Duodenal mucosa (tissue), 2 donors: ENCODE measurements around the gene NNMT.
"Not testable (repeated sequence)": the region's sequence is repeated elsewhere in the genome, so short reads cannot be mapped to it uniquely, and the experiment has no call there.

Experiments used
- H3K27ac ChIP-seq: one replicate; pipeline ENCODE4 v1.7.0; 2013; ENCODE audit warnings: low read depth, low read length
- H3K27me3 ChIP-seq, 2 donors: one replicate each; pipeline ENCODE4 v1.7.0; 2013; ENCODE audit warnings: low read length in 2 of 2, control low read depth in 1 of 2; ENCODE audit not compliant: insufficient read depth in 2 of 2, control insufficient read depth in 1 of 2
- H3K36me3 ChIP-seq, 2 donors: one replicate each; pipeline ENCODE4 v1.7.0; 2013; ENCODE audit warnings: low read length in 2 of 2, control low read depth in 1 of 2; ENCODE audit not compliant: insufficient read depth in 2 of 2, control insufficient read depth in 1 of 2
- H3K4me1 ChIP-seq, 2 donors: one replicate each; pipeline ENCODE4 v1.7.0; 2013; ENCODE audit warnings: low read length in 2 of 2, control low read depth in 1 of 2; ENCODE audit not compliant: insufficient read depth in 2 of 2, control insufficient read depth in 1 of 2
- H3K4me3 ChIP-seq, 2 donors: one replicate each; pipeline ENCODE4 v1.7.0; 2013; ENCODE audit warnings: low read length in 2 of 2, low read depth in 1 of 2
- H3K9ac ChIP-seq, 2 donors: one replicate each; pipeline ENCODE4 v1.7.0; 2013; ENCODE audit warnings: low read length in 2 of 2, low read depth in 1 of 2
- H3K9me3 ChIP-seq, 2 donors: one replicate each; pipeline ENCODE4 v1.7.0; 2013; ENCODE audit warnings: low read length in 2 of 2, control low read depth in 1 of 2; ENCODE audit not compliant: control insufficient read depth in 1 of 2

Gene NNMT

DNA sequence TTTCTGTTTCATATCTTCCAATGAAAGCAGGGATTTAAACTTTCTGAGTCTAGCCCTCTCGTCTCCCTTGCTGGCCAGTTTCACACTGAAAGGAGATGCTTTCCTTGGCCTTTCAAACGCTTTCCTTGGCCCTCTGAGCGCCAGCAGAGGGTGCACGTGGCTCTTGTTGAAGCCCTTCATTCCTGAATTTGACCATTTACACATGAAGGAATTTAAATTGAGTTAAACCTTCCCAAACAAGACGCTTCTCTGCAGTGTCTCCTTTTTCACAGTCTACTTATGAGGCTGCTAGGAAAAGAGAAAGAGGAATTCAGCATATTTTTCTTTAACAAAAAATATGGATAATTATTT, 21.6 kb downstream of the NNMT start:
- H3K4me3 ChIP-seq: no peak overlapping the region
- no peak overlapping the region for H3K9ac ChIP-seq
- no peaks in the 10 kb centered on the region for H3K27me3 ChIP-seq
- H3K36me3 ChIP-seq: peaks cover 0 to 2% of the 10 kb centered on the region in 2 donors
- H3K27ac ChIP-seq: no peak overlapping the region
- no peaks in the 10 kb centered on the region for H3K9me3 ChIP-seq
- no peaks in the 10 kb centered on the region for H3K4me1 ChIP-seq

- no peak overlapping the region for H3K27ac ChIP-seq
- no peak overlapping the region for H3K9ac ChIP-seq
- no peak overlapping the region for H3K4me3 ChIP-seq
- peaks cover 0 to 2% of the 10 kb centered on the region in 2 donors for H3K36me3 ChIP-seq
- H3K9me3 ChIP-seq: no peaks in the 10 kb centered on the region
- no peaks in the 10 kb centered on the region for H3K27me3 ChIP-seq
- H3K4me1 ChIP-seq: no peaks in the 10 kb centered on the region
Measured at GRCh38 chr11:114318361-114318760, 22.2 kb downstream of the NNMT start.

GRCh38 chr11:114319716-114320328, 23.6 kb downstream of the NNMT start:
- Histone ChIP-seq H3K4me3 (no peak overlapping the region), H3K27me3 (no peaks in the 10 kb centered on the region), H3K9me3 (no peaks in the 10 kb centered on the region), H3K27ac (no peak overlapping the region), H3K4me1 (no peaks in the 10 kb centered on the region), H3K36me3 (no peaks in the 10 kb centered on the region), H3K9ac (no peak overlapping the region)

GRCh38 chr11:114321621-114322257, 25.5 kb downstream of the NNMT start:
- no peak overlapping the region for H3K27ac ChIP-seq
- H3K9ac ChIP-seq: no peak overlapping the region
- H3K4me1 ChIP-seq: no peaks in the 10 kb centered on the region
- no peaks in the 10 kb centered on the region for H3K9me3 ChIP-seq
- no peaks in the 10 kb centered on the region for H3K36me3 ChIP-seq
- no peaks in the 10 kb centered on the region for H3K27me3 ChIP-seq
- H3K4me3 ChIP-seq: no peak overlapping the region

DNA sequence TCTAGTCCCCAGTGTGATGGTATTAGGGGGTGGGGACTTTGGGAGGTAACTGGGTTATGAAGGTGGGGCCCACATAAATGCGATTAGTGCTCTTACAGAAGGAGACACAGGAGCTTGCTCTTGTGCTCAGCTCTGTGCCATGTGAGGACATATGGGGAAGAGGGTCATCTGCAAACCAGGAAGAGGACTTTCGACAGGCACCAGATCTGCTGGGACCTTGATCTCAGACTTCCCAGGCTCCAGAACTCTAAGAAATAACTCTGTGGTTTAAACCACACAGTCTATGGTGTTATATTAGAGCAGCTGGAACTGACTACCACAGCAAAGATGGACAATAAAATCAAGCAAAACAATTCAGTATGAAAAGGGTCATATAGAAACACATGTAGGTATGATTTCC, 26.7 kb downstream of the NNMT start:
- Histone ChIP-seq H3K4me1 (no peaks in the 10 kb centered on the region), H3K9me3 (no peaks in the 10 kb centered on the region), H3K27me3 (no peaks in the 10 kb centered on the region), H3K36me3 (no peaks in the 10 kb centered on the region), H3K27ac (no peak overlapping the region), H3K4me3 (no peak overlapping the region), H3K9ac (no peak overlapping the region)

DNA sequence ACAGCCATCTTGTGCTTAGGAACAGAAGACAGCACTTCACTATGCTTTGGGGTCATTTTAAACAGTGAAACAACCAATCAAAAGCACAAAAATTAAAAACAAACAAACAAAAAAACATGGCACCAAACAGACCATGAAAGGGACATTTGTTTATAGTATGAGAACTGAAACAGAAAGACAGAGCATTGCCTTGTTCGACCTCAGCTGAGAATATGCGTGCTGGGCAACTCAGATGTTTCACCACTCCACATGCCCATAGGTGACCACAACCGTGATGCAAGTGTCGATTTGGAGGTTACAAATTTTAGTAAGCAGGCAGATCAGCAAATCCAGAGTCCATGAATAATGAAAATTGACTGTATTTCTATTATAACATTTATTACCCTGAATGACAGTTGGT, 30.0 kb downstream of the NNMT start:
- Histone ChIP-seq H3K9me3 (peaks cover 3 to 4% of the 10 kb centered on the region in 2 donors), H3K4me1 (no peaks in the 10 kb centered on the region), H3K27ac (no peak overlapping the region), H3K36me3 (no peaks in the 10 kb centered on the region), H3K4me3 (no peak overlapping the region), H3K9ac (no peak overlapping the region), H3K27me3 (no peaks in the 10 kb centered on the region)

- H3K9ac ChIP-seq: no peak overlapping the region
- H3K27ac ChIP-seq: no peak overlapping the region
- peaks cover 3 to 4% of the 10 kb centered on the region in 2 donors for H3K9me3 ChIP-seq
- no peaks in the 10 kb centered on the region for H3K4me1 ChIP-seq
- H3K27me3 ChIP-seq: no peaks in the 10 kb centered on the region
- no peaks in the 10 kb centered on the region for H3K36me3 ChIP-seq
- H3K4me3 ChIP-seq: no peak overlapping the region
Measured at GRCh38 chr11:114326776-114327175, 30.6 kb downstream of the NNMT start.

- Histone ChIP-seq H3K9me3 (peaks cover 3 to 4% of the 10 kb centered on the region in 2 donors), H3K4me3 (no peak overlapping the region), H3K27me3 (no peaks in the 10 kb centered on the region), H3K27ac (no peak overlapping the region), H3K9ac (no peak overlapping the region), H3K36me3 (no peaks in the 10 kb centered on the region), H3K4me1 (no peaks in the 10 kb centered on the region)
Measured at GRCh38 chr11:114330373-114330772, 34.2 kb downstream of the NNMT start.

GRCh38 chr11:114340311-114341131, 44.3 kb downstream of the NNMT start:
- H3K27ac ChIP-seq: no peak overlapping the region
- no peaks in the 10 kb centered on the region for H3K36me3 ChIP-seq
- no peak overlapping the region for H3K9ac ChIP-seq
- H3K4me3 ChIP-seq: peak overlapping the region; percentile 31 to 61
- no peaks in the 10 kb centered on the region for H3K4me1 ChIP-seq
- H3K9me3 ChIP-seq: no peaks in the 10 kb centered on the region
- no peaks in the 10 kb centered on the region for H3K27me3 ChIP-seq

- H3K9me3 ChIP-seq, H3K4me3 ChIP-seq: not testable (repeated sequence)
Measured at GRCh38 chr11:114341667-114342066, 45.5 kb downstream of the NNMT start.

More at GRCh38 chr11:114341667-114342066, 45.5 kb downstream of the NNMT start:
- not testable (repeated sequence) for H3K27ac ChIP-seq, H3K36me3 ChIP-seq, H3K27me3 ChIP-seq, H3K4me1 ChIP-seq, H3K9ac ChIP-seq
